ENCODE data around the gene SGPP2. TPM values are rescaled to one million over a fixed set of nuclear protein-coding genes. Genes with fewer than 3 reads are reported as not detected.
A peak's percentile ranks its signal among the peaks of the same experiment; 100 is the strongest.

Gene SGPP2
- polyA plus RNA-seq, 3 donors, result not detected

- Histone ChIP-seq H3K27ac (ENCODE audit: low read depth in 1 of 2, low read length in 2 of 2) (no peak overlapping the region), H3K4me1 (ENCODE audit: control insufficient read depth in 1 of 2, insufficient read depth in 2 of 2, low read length in 2 of 2) (no peaks in the 10 kb centered on the region), H3K79me2 (ENCODE audit: insufficient read depth, low read length) (no peaks in the 10 kb centered on the region), H3K9me3 (replicated peaks in 1 of 2; ENCODE audit: control insufficient read depth in 1 of 2, insufficient read depth in 1 of 2, low read length in 2 of 2) (peaks cover 5 to 11% of the 10 kb centered on the region in 2 donors), H3K9ac (ENCODE audit: insufficient read depth, low read length, poor library complexity, severe bottlenecking) (no peak overlapping the region), H3K4me3 (replicated peaks in 1 of 3; ENCODE audit: low read depth in 2 of 3, low read length in 3 of 3) (no peak overlapping the region), H4K20me1 (ENCODE audit: insufficient read depth, low read length) (no peaks in the 10 kb centered on the region), H3K27me3 (ENCODE audit: control insufficient read depth in 2 of 2, insufficient read depth in 2 of 2, low read length in 2 of 2) (no peaks in the 10 kb centered on the region), H3K4me2 (replicated peaks; ENCODE audit: extremely low read depth, low read length, poor library complexity, severe bottlenecking) (no peak overlapping the region), H3K36me3 (replicated peaks in 1 of 2; ENCODE audit: control insufficient read depth in 1 of 2, insufficient read depth in 2 of 2, low read length in 2 of 2) (no peaks in the 10 kb centered on the region), H2AFZ (ENCODE audit: insufficient read depth, low read depth, low read length, poor library complexity, severe bottlenecking) (no peak overlapping the region)
- Mint-ChIP-seq H3K36me3 (no peaks in the 10 kb centered on the region), H3K27ac (no peak overlapping the region), H3K4me1 (no peaks in the 10 kb centered on the region), H3K9me3 (peaks cover 12 to 30% (median 16%) of the 10 kb centered on the region in 7 donors), H3K27me3 (ENCODE audit: low read depth in 3 of 3) (no peaks in the 10 kb centered on the region), H3K4me3 (no peak overlapping the region)
- intact Hi-C loops (cut with micrococcal nuclease), result no loop called here
- WGBS (ENCODE audit: insufficient coverage), result no CpG with 5 or more reads among the region's 1 CpG
- no peak for TF ChIP-seq CTCF (IDR thresholded peaks at IDR 0.05)
- no peak for DNase-seq
Measured at GRCh38 chr2:222413295-222413911, 10.9 kb upstream of the SGPP2 start.

GRCh38 chr2:222418739-222419138 is 5.6 kb upstream of the SGPP2 start:
- Mint-ChIP-seq H3K27ac (no peak overlapping the region), H3K36me3 (peaks cover 3 to 10% of the 10 kb centered on the region in 2 donors), H3K4me1 (peaks cover 5% of the 10 kb centered on the region), H3K4me3 (no peak overlapping the region), H3K9me3 (peaks cover 5 to 32% (median 13%) of the 10 kb centered on the region in 7 donors), H3K27me3 (ENCODE audit: low read depth in 3 of 3) (peaks cover 24 to 30% (median 28%) of the 10 kb centered on the region in 3 donors)
- Histone ChIP-seq H3K4me1 (ENCODE audit: control insufficient read depth in 1 of 2, insufficient read depth in 2 of 2, low read length in 2 of 2) (peaks cover 1% of the 10 kb centered on the region in 2 donors), H2AFZ (ENCODE audit: insufficient read depth, low read depth, low read length, poor library complexity, severe bottlenecking) (no peak overlapping the region), H3K4me2 (replicated peaks; ENCODE audit: extremely low read depth, low read length, poor library complexity, severe bottlenecking) (no peak overlapping the region), H3K27ac (ENCODE audit: low read depth in 1 of 2, low read length in 2 of 2) (no peak overlapping the region), H3K9ac (ENCODE audit: insufficient read depth, low read length, poor library complexity, severe bottlenecking) (no peak overlapping the region), H3K27me3 (ENCODE audit: control insufficient read depth in 2 of 2, insufficient read depth in 2 of 2, low read length in 2 of 2) (peaks cover 24 to 25% of the 10 kb centered on the region in 2 donors), H3K4me3 (replicated peaks in 1 of 3; ENCODE audit: low read depth in 2 of 3, low read length in 3 of 3) (no peak overlapping the region), H4K20me1 (ENCODE audit: insufficient read depth, low read length) (no peaks in the 10 kb centered on the region), H3K36me3 (replicated peaks in 1 of 2; ENCODE audit: control insufficient read depth in 1 of 2, insufficient read depth in 2 of 2, low read length in 2 of 2) (no peaks in the 10 kb centered on the region), H3K79me2 (ENCODE audit: insufficient read depth, low read length) (no peaks in the 10 kb centered on the region), H3K9me3 (replicated peaks in 1 of 2; ENCODE audit: control insufficient read depth in 1 of 2, insufficient read depth in 1 of 2, low read length in 2 of 2) (peaks cover 5 to 14% of the 10 kb centered on the region in 2 donors)
- TF ChIP-seq CTCF (IDR thresholded peaks at IDR 0.05), result no peak
- intact Hi-C loops (cut with micrococcal nuclease), result no loop called here
- DNase-seq, result peak in 1 of 3 donors; percentile 62
